ENCODE data around the gene SVIL. TPM values are rescaled to one million over a fixed set of nuclear protein-coding genes. Genes with fewer than 3 reads are reported as not detected.
A peak's percentile ranks its signal among the peaks of the same experiment; 100 is the strongest.
"Not testable (repeated sequence)": the region's sequence is repeated elsewhere in the genome, so short reads cannot be mapped to it uniquely, and the experiment has no call there.

SVIL gene
- polyA plus RNA-seq, 1 donor from 2014 or later = 7.3 TPM

- no peak overlapping the region for H2AFZ ChIP-seq (ENCODE audit: low read depth, low read length)
Measured at GRCh38 chr10:29450405-29450804, 184.4 kb downstream of the SVIL start.

GRCh38 chr10:29448756-29449592 is 185.8 kb downstream of the SVIL start:
- not testable (repeated sequence) for H3K9me2 ChIP-seq (ENCODE audit: insufficient read depth, low read length); H3K9me3 ChIP-seq (ENCODE audit: low read length); H3K9ac ChIP-seq (ENCODE audit: low read length); H3K79me2 ChIP-seq (replicated peaks; ENCODE audit: insufficient read depth, low read length); H3K27me3 ChIP-seq (ENCODE audit: insufficient read depth, low read depth, low read length); H3K27ac ChIP-seq (ENCODE audit: low read length); H4K20me1 ChIP-seq (ENCODE audit: insufficient read depth); H3K36me3 ChIP-seq (ENCODE audit: insufficient read depth, low read length); H3F3A ChIP-seq (ENCODE audit: insufficient read depth, low read length, poor library complexity, severe bottlenecking); H3K4me2 ChIP-seq (ENCODE audit: low read length); H2AFZ ChIP-seq (ENCODE audit: low read depth, low read length); H3K4me3 ChIP-seq (ENCODE audit: low read length)
- peak; percentile 63 for TF ChIP-seq SMC3 (conservative IDR thresholded peaks at IDR 0.05; ENCODE audit: poor library complexity)
- TF ChIP-seq CTCF (IDR thresholded peaks at IDR 0.05; ENCODE audit: poor library complexity, severe bottlenecking) = peak; percentile 68
- TF ChIP-seq RAD21 (conservative IDR thresholded peaks at IDR 0.05) = peak; percentile 45

More at GRCh38 chr10:29450405-29450804, 184.4 kb downstream of the SVIL start:
- Histone ChIP-seq H3K4me3 (ENCODE audit: low read length) (no peak overlapping the region), H3K9ac (ENCODE audit: low read length) (no peak overlapping the region), H3K4me2 (ENCODE audit: low read length) (no peak overlapping the region), H3F3A (ENCODE audit: insufficient read depth, low read length, poor library complexity, severe bottlenecking) (no peaks in the 10 kb centered on the region), H3K27ac (ENCODE audit: low read length) (no peak overlapping the region), H4K20me1 (ENCODE audit: insufficient read depth) (no peaks in the 10 kb centered on the region), H3K36me3 (ENCODE audit: insufficient read depth, low read length) (no peaks in the 10 kb centered on the region), H3K79me2 (replicated peaks; ENCODE audit: insufficient read depth, low read length) (no peaks in the 10 kb centered on the region), H3K9me3 (ENCODE audit: low read length) (no peaks in the 10 kb centered on the region), H3K9me2 (ENCODE audit: insufficient read depth, low read length) (no peaks in the 10 kb centered on the region), H3K27me3 (ENCODE audit: insufficient read depth, low read depth, low read length) (no peaks in the 10 kb centered on the region)
- TF ChIP-seq POLR2AphosphoS5 (IDR thresholded peaks at IDR 0.05) (no peak), SMC3 (conservative IDR thresholded peaks at IDR 0.05; ENCODE audit: poor library complexity) (no peak), RAD21 (conservative IDR thresholded peaks at IDR 0.05) (no peak), EZH2 (IDR thresholded peaks at IDR 0.05; ENCODE audit: borderline replicate concordance, insufficient read depth, low read length, poor library complexity, severe bottlenecking) (no peak), EP300 (conservative IDR thresholded peaks at IDR 0.05; ENCODE audit: poor library complexity, severe bottlenecking) (no peak), REST (IDR thresholded peaks at IDR 0.05; ENCODE audit: borderline replicate concordance) (no peak)

GRCh38 chr10:29448125-29448524 is 186.6 kb downstream of the SVIL start:
- Histone ChIP-seq H3K36me3 (ENCODE audit: insufficient read depth, low read length) (no peaks in the 10 kb centered on the region), H3K9me2 (ENCODE audit: insufficient read depth, low read length) (no peaks in the 10 kb centered on the region), H2AFZ (ENCODE audit: low read depth, low read length) (no peak overlapping the region), H3K27me3 (ENCODE audit: insufficient read depth, low read depth, low read length) (no peaks in the 10 kb centered on the region), H3K4me2 (ENCODE audit: low read length) (no peak overlapping the region), H3K27ac (ENCODE audit: low read length) (no peak overlapping the region), H3K79me2 (replicated peaks; ENCODE audit: insufficient read depth, low read length) (no peaks in the 10 kb centered on the region), H3K4me3 (ENCODE audit: low read length) (no peak overlapping the region), H3K9ac (ENCODE audit: low read length) (no peak overlapping the region), H4K20me1 (ENCODE audit: insufficient read depth) (no peaks in the 10 kb centered on the region), H3F3A (ENCODE audit: insufficient read depth, low read length, poor library complexity, severe bottlenecking) (no peaks in the 10 kb centered on the region), H3K9me3 (ENCODE audit: low read length) (no peaks in the 10 kb centered on the region)
- no peak for TF ChIP-seq CTCF (IDR thresholded peaks at IDR 0.05; ENCODE audit: poor library complexity, severe bottlenecking)
- no peak for TF ChIP-seq MXI1 (conservative IDR thresholded peaks at IDR 0.05; ENCODE audit: poor library complexity, severe bottlenecking)
- TF ChIP-seq RAD21 (conservative IDR thresholded peaks at IDR 0.05) = no peak
- TF ChIP-seq EZH2 (IDR thresholded peaks at IDR 0.05; ENCODE audit: borderline replicate concordance, insufficient read depth, low read length, poor library complexity, severe bottlenecking) = no peak
- no peak for TF ChIP-seq REST (IDR thresholded peaks at IDR 0.05; ENCODE audit: borderline replicate concordance)
- TF ChIP-seq EP300 (conservative IDR thresholded peaks at IDR 0.05; ENCODE audit: poor library complexity, severe bottlenecking) = no peak
- no peak for TF ChIP-seq TAF1 (IDR thresholded peaks at IDR 0.05; ENCODE audit: low read depth)
- no peak for TF ChIP-seq SMC3 (conservative IDR thresholded peaks at IDR 0.05; ENCODE audit: poor library complexity)
